HG02798 (cell line): ENCODE results near the gene ZCCHC17.

ENCODE experiments used
- ATAC-seq: cut with Tn5 transposase; IDR thresholded peaks from one replicate; pipeline ENCODE4 v1.9.1; 2021; ENCODE audit warnings: mild to moderate bottlenecking; ENCODE audit not compliant: unreplicated experiment, poor library complexity

ZCCHC17 gene

GRCh38 chr1:31366796-31367195, 70.0 kb downstream of the ZCCHC17 start:
- no peak for ATAC-seq

- ATAC-seq, result no peak
These were observed 71.8 kb downstream of the ZCCHC17 start for GRCh38 chr1:31368611-31369107.

GRCh38 chr1:31370021-31370420, 73.2 kb downstream of the ZCCHC17 start:
- no peak for ATAC-seq

GRCh38 chr1:31370565-31370964, 73.7 kb downstream of the ZCCHC17 start:
- ATAC-seq, result no peak

- ATAC-seq, result no peak
These were observed 74.5 kb downstream of the ZCCHC17 start for GRCh38 chr1:31371121-31371959.

GRCh38 chr1:31372051-31372450, 75.2 kb downstream of the ZCCHC17 start:
- no peak for ATAC-seq

GRCh38 chr1:31372751-31373055, 75.9 kb downstream of the ZCCHC17 start:
- no peak for ATAC-seq

- no peak for ATAC-seq
These were observed 76.4 kb downstream of the ZCCHC17 start, which contains the start of gene FABP3 for GRCh38 chr1:31373056-31373896. FABP3 (minus strand) TSS chr1:31373076; CDS start chr1:31373014, 62 bp downstream.

GRCh38 chr1:31373897-31374486, 77.2 kb downstream of the ZCCHC17 start:
- ATAC-seq, result no peak

GRCh38 chr1:31374511-31375196, 77.8 kb downstream of the ZCCHC17 start:
- ATAC-seq, result no peak

- ATAC-seq, result no peak
These were observed 79.7 kb downstream of the ZCCHC17 start for GRCh38 chr1:31376375-31377134.

GRCh38 chr1:31377364-31377863, 80.6 kb downstream of the ZCCHC17 start:
- no peak for ATAC-seq

GRCh38 chr1:31378001-31378400, 81.2 kb downstream of the ZCCHC17 start:
- ATAC-seq, result no peak

- no peak for ATAC-seq
These were observed 83.3 kb downstream of the ZCCHC17 start for GRCh38 chr1:31380181-31380580.

GRCh38 chr1:31381394-31382294, 84.8 kb downstream of the ZCCHC17 start:
- no peak for ATAC-seq

GRCh38 chr1:31382379-31382989, 85.7 kb downstream of the ZCCHC17 start:
- no peak for ATAC-seq

- ATAC-seq, result no peak
These were observed 87.1 kb downstream of the ZCCHC17 start for GRCh38 chr1:31383967-31384366.
